Measurements from ENCODE around the gene TAF4.

- no peak for TF ChIP-seq CTCF (IDR thresholded peaks at IDR 0.05; ENCODE audit: extremely low read depth in 1 of 2, insufficient read depth in 1 of 2, low read depth in 1 of 2, low read length in 2 of 2)
- TF ChIP-seq POLR2A (IDR thresholded peaks at IDR 0.05; ENCODE audit: low read depth, low read length): no peak
- no peak for TF ChIP-seq MYC (IDR thresholded peaks at IDR 0.05; ENCODE audit: low read depth, low read length)
- no peak for TF ChIP-seq MAX (IDR thresholded peaks at IDR 0.05; ENCODE audit: insufficient read depth, insufficient read length)
- TF ChIP-seq EZH2 (IDR thresholded peaks at IDR 0.05; ENCODE audit: borderline replicate concordance, low read depth, low read length, severe bottlenecking): no peak
Measured at GRCh38 chr20:62066983-62067433, 1.3 kb upstream of the TAF4 start.

Measured in endothelial cell of umbilical vein (primary cell).